IMR-90 (cell line): ENCODE data around the gene DSCAM. TPM values are rescaled to one million over a fixed set of nuclear protein-coding genes. Genes with fewer than 3 reads are reported as not detected.

Experiments used
- ATAC-seq: fragments of 200-7000 bp; cut with Tn5 transposase; 2 replicates; pipeline ENCODE4 v1.9.1; 2020; ENCODE audit warnings: low read depth, mild to moderate bottlenecking, moderate library complexity
- BruUV-seq: library from RNA; stranded (reverse); fragments of 400-500 nt; replicated peaks from 2 replicates; lab custom pipeline; 2021; lab: Mats Ljungman, UMichigan
- CTCF ChIA-PET: fragments of 300-600 bp; formaldehyde crosslinking; extraction: SDS; loops from one replicate; lab custom pipeline; 2021; ENCODE audit warnings: antibody characterized with exemption; lab: Yijun Ruan, JAX
- POLR2A ChIA-PET: fragments of 300-600 bp; sonication (Branson Sonifier 250); formaldehyde crosslinking; loops from one replicate; lab custom pipeline; 2022; ENCODE audit warnings: antibody characterized with exemption; ENCODE audit not compliant: unreplicated experiment; lab: Charles Lee
- DNase-seq: peaks from one replicate; pipeline ENCODE4 v3.0.0; 2013
- H2AFZ ChIP-seq: replicated peaks from 2 replicates; pipeline ENCODE3; 2013; ENCODE audit warnings: low read length, mild to moderate bottlenecking; ENCODE audit not compliant: poor library complexity
- H2AK5ac ChIP-seq: 2 replicates; pipeline ENCODE4 v1.6.1; 2013; ENCODE audit warnings: low read depth, low read length, inconsistent platforms
- H2AK9ac ChIP-seq: replicated peaks from 2 replicates; pipeline ENCODE3; 2013; ENCODE audit warnings: mild to moderate bottlenecking, low read depth, low read length, moderate library complexity; ENCODE audit not compliant: poor library complexity
- H2BK120ac ChIP-seq: 2 replicates; pipeline ENCODE4 v1.6.1; 2013; ENCODE audit warnings: low read depth, low read length, inconsistent platforms
- H2BK15ac ChIP-seq: 3 replicates; pipeline ENCODE4 v1.6.1; 2013; ENCODE audit warnings: low read depth, low read length, inconsistent platforms
- H2BK20ac ChIP-seq: 2 replicates; pipeline ENCODE4 v1.6.1; 2013; ENCODE audit warnings: low read depth, mild to moderate bottlenecking, inconsistent platforms, low read length, moderate library complexity
- H2BK5ac ChIP-seq: 2 replicates; pipeline ENCODE4 v1.6.1; 2013; ENCODE audit warnings: mild to moderate bottlenecking, low read depth, low read length, inconsistent platforms; ENCODE audit not compliant: poor library complexity, severe bottlenecking
- H3K14ac ChIP-seq: replicated peaks from 2 replicates; pipeline ENCODE4 v1.6.1; 2013; ENCODE audit warnings: low read depth, low read length, inconsistent platforms
- H3K18ac ChIP-seq: 2 replicates; pipeline ENCODE4 v1.6.1; 2013; ENCODE audit warnings: low read depth, low read length, control low read depth
- H3K23ac ChIP-seq: 2 replicates; pipeline ENCODE4 v1.6.1; 2013; ENCODE audit warnings: low read depth, low read length, inconsistent platforms
- H3K27ac ChIP-seq: 2 replicates; pipeline ENCODE4 v1.5.1; 2013; ENCODE audit warnings: mild to moderate bottlenecking, control low read depth, low read length; ENCODE audit not compliant: insufficient read depth
- H3K27me3 ChIP-seq: 2 replicates; pipeline ENCODE4 v1.6.1; 2013; ENCODE audit warnings: low read length; ENCODE audit not compliant: control insufficient read depth, insufficient read depth
- H3K36me3 ChIP-seq: 2 replicates; pipeline ENCODE4 v1.6.1; 2013; ENCODE audit warnings: low read length, mixed read lengths; ENCODE audit not compliant: control insufficient read depth, insufficient read depth
- H3K4ac ChIP-seq: 2 replicates; pipeline ENCODE4 v1.6.1; 2013; ENCODE audit warnings: low read depth, low read length, inconsistent platforms
- H3K4me1 ChIP-seq: 2 replicates; pipeline ENCODE4 v1.6.1; 2013; ENCODE audit warnings: low read length, mixed read lengths; ENCODE audit not compliant: control insufficient read depth, insufficient read depth
- H3K4me2 ChIP-seq: 2 replicates; pipeline ENCODE4 v1.6.1; 2013; ENCODE audit warnings: low read depth, mild to moderate bottlenecking, control low read depth, low read length, moderate library complexity
- H3K4me3 ChIP-seq: 2 replicates; pipeline ENCODE4 v1.5.1; 2013; ENCODE audit warnings: low read depth, mild to moderate bottlenecking, control low read depth, low read length, moderate library complexity; ENCODE audit not compliant: insufficient read depth
- H3K56ac ChIP-seq: 2 replicates; pipeline ENCODE4 v1.6.1; 2013; ENCODE audit warnings: low read length, inconsistent platforms; ENCODE audit not compliant: insufficient read depth; ENCODE audit errors: extremely low read depth
- H3K79me1 ChIP-seq, 2 experiments: 2 replicates each; pipeline ENCODE4 v1.6.1; 2013; ENCODE audit warnings: low read length in 2 of 2, inconsistent platforms in 1 of 2, low read depth in 1 of 2
- H3K9ac ChIP-seq: 2 replicates; pipeline ENCODE4 v1.6.1; 2013; ENCODE audit warnings: low read depth, low read length, control low read depth
- H3K9me1 ChIP-seq: 2 replicates; pipeline ENCODE4 v1.6.1; 2013; ENCODE audit warnings: low read length, inconsistent platforms; ENCODE audit not compliant: insufficient read depth
- H3K9me3 ChIP-seq: 2 replicates; pipeline ENCODE4 v1.6.1; 2013; ENCODE audit warnings: low read length; ENCODE audit not compliant: control insufficient read depth, insufficient read depth
- H4K20me1 ChIP-seq: 2 replicates; pipeline ENCODE4 v1.6.1; 2013; ENCODE audit warnings: low read length, inconsistent platforms; ENCODE audit not compliant: insufficient read depth
- H4K5ac ChIP-seq: 2 replicates; pipeline ENCODE4 v1.6.1; 2013; ENCODE audit warnings: mild to moderate bottlenecking, low read depth, low read length, control low read depth
- H4K8ac ChIP-seq, 2 experiments: 2 replicates each; pipeline ENCODE4 v1.6.1; 2013; ENCODE audit warnings: low read depth in 2 of 2, low read length in 2 of 2, control low read depth in 1 of 2, inconsistent platforms in 1 of 2
- H4K91ac ChIP-seq: 2 replicates; pipeline ENCODE4 v1.6.1; 2013; ENCODE audit warnings: low read depth, low read length, inconsistent platforms; ENCODE audit not compliant: insufficient read depth
- FOS ChIP-seq: fragments of 150-350 bp; IDR thresholded peaks from 2 replicates; pipeline ENCODE4 v1.6.1; 2016; ENCODE audit warnings: low read depth, low read length
- RAD21 ChIP-seq: IDR thresholded peaks from 2 replicates; pipeline ENCODE4 v1.6.1; 2012; ENCODE audit warnings: low read length, improper control_type of control experiment
- WGBS, 2 experiments: methylation state at CpG; one replicate each; pipeline versions ENCODE4 v1.1.5 to v1.1.7; 2013; ENCODE audit warnings: missing lambda C conversion rate in 2 of 2; ENCODE audit not compliant: insufficient read length in 1 of 2; ENCODE audit errors: extremely low coverage in 2 of 2; 5-methylcytosine and 5-hydroxymethylcytosine counted together
- dilution Hi-C: fragments of 300-500 bp; cut with HindIII; formaldehyde crosslinking; loops from one replicate; pipeline ENCODE4 v1.14.3; 2018; ENCODE audit warnings: low sequenced_read_pairs; ENCODE audit not compliant: unreplicated experiment
- in situ Hi-C: fragments of 300-500 bp; cut with MboI; formaldehyde crosslinking; loops from 3 replicates; pipeline ENCODE4 v1.14.3; 2019; ENCODE audit warnings: low sequenced_read_pairs, inconsistent platforms, mixed read lengths
- intact Hi-C: fragments of 100-400 bp; cut with micrococcal nuclease; formaldehyde crosslinking; loops from 2 replicates; pipeline ENCODE4 v1.10.0; 2022
- polyA plus RNA-seq, 3 experiments: library from polyadenylated mRNA; depleted of rRNA; stranded (reverse); fragments of >200 nt; gene quantifications; 2 replicates each; pipeline ENCODE4 v1.2.3, GENCODE V29; 2012; ENCODE audit warnings: low replicate concordance in 1 of 3
- total RNA-seq: library from RNA; depleted of rRNA; stranded (reverse); fragments of >200 nt; gene quantifications from 2 replicates; pipeline ENCODE4 v1.2.3, GENCODE V29; 2012

DSCAM gene
- total and polyA plus RNA-seq, 2 of the 4 experiments (the other 2 are of a cell fraction) = under 0.01 to 0.02 TPM

GRCh38 chr21:40731206-40731605 lies 115.8 kb downstream of the DSCAM start:
- TF ChIP-seq FOS (no peak), RAD21 (no peak)
- peaks cover 11% of the 10 kb centered on the region for H3K9me3 ChIP-seq
- WGBS, 2 experiments = no CpG with 5 or more reads among the region's 1 CpG
- H2BK5ac ChIP-seq = no peak overlapping the region
- H3K18ac ChIP-seq = no peak overlapping the region
- no peak overlapping the region for H3K23ac ChIP-seq
- H3K4me2 ChIP-seq = no peak overlapping the region
- H2BK15ac ChIP-seq = no peak overlapping the region
- H3K4me1 ChIP-seq = no peaks in the 10 kb centered on the region
- no peak overlapping the region for H3K9ac ChIP-seq
- no peak for ATAC-seq
- dilution Hi-C loops (no loop called here), in situ Hi-C loops (no loop called here), intact Hi-C loops (no loop called here)
- no peak overlapping the region for H3K56ac ChIP-seq
- no peak for DNase-seq
- H2AFZ ChIP-seq = no peak overlapping the region
- no peaks in the 10 kb centered on the region for H3K79me1 ChIP-seq
- BruUV-seq = no TSS peak
- H3K27me3 ChIP-seq = no peaks in the 10 kb centered on the region
- no peak overlapping the region for H3K4me3 ChIP-seq
- no peak overlapping the region for H2AK5ac ChIP-seq
- H4K20me1 ChIP-seq = no peaks in the 10 kb centered on the region
- H3K9me1 ChIP-seq = no peaks in the 10 kb centered on the region
- no peak overlapping the region for H4K91ac ChIP-seq
- CTCF ChIA-PET = no interaction called here
- POLR2A ChIA-PET = no interaction called here
- H4K8ac ChIP-seq = no peak overlapping the region
- H3K36me3 ChIP-seq = no peaks in the 10 kb centered on the region
- H3K27ac ChIP-seq = no peak overlapping the region
- no peak overlapping the region for H3K14ac ChIP-seq
- no peak overlapping the region for H2BK120ac ChIP-seq
- no peak overlapping the region for H3K4ac ChIP-seq
- H2AK9ac ChIP-seq = no peak overlapping the region
- H4K5ac ChIP-seq = no peak overlapping the region
- H2BK20ac ChIP-seq = no peak overlapping the region
